ENCODE results near the gene NAPG. TPM values are rescaled to one million over a fixed set of nuclear protein-coding genes. Genes with fewer than 3 reads are reported as not detected.

The NAPG gene
- total RNA-seq, 4 donors from 2014 or later, result 26.5 to 52.5 (median 28.6) TPM

GRCh38 chr18:10482985-10483949, 42.6 kb upstream of the NAPG start:
- no peak for TF ChIP-seq CTCF (IDR thresholded peaks at IDR 0.05; ENCODE audit: low read depth)

- TF ChIP-seq CTCF (IDR thresholded peaks at IDR 0.05; ENCODE audit: low read depth), result no peak
Measured at GRCh38 chr18:10485475-10485874, 40.4 kb upstream of the NAPG start.

GRCh38 chr18:10486362-10486761, 39.5 kb upstream of the NAPG start:
- no peak for TF ChIP-seq CTCF (IDR thresholded peaks at IDR 0.05; ENCODE audit: low read depth)

- TF ChIP-seq CTCF (IDR thresholded peaks at IDR 0.05; ENCODE audit: low read depth), result no peak
Measured at GRCh38 chr18:10487154-10487553, 38.7 kb upstream of the NAPG start.

- TF ChIP-seq CTCF (IDR thresholded peaks at IDR 0.05; ENCODE audit: low read depth), result no peak
Measured at GRCh38 chr18:10488017-10488416, 37.8 kb upstream of the NAPG start.

- TF ChIP-seq CTCF (IDR thresholded peaks at IDR 0.05; ENCODE audit: low read depth), result no peak
Measured at GRCh38 chr18:10490401-10491165, 35.2 kb upstream of the NAPG start.

- TF ChIP-seq CTCF (IDR thresholded peaks at IDR 0.05; ENCODE audit: low read depth), result no peak
Measured at GRCh38 chr18:10495936-10496335, 29.9 kb upstream of the NAPG start.

Data from subcutaneous adipose tissue (tissue), 4 donors.